ENCODE data around the gene RHBDD3.

Gene RHBDD3

DNA sequence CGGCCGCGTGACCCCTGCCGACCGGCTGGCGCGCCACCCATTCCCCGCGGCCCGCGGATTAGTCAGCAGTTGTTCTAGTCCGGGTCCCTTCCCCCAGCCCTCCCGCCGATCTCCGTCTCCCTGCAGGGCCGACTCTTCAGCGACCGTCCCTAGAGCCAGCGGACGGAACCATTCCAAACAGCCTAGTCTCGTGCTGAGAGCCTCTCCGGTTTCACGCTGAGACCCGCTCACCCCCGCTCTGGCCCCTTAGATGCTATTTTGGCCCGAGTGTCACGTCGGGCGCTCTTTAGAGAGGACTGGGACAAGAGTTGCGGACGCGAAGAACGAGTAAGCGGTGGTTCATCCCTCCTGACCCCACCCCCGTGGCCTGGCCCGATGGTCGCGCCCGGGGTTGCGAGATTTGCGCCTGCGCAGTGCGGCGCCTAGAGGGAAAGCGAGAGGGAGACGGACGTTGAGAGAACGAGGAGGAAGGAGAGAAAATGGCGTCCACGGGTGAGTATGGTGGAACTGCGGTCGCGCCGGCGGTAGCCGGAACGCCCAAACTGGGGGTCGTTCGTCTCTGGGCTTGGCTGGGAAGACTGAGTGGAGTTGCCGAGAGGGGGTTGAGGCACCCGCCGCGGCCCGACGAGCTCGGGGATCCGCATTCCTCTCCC lies at the start of gene RHBDD3, which contains the start of gene EWSR1:
TSS of gene RHBDD3 (minus strand) at position 124 of the 653 bp plus-strand sequence. CDS start 2,355 bp downstream, outside the sequence.
TSS of gene EWSR1 (plus strand) at position 411 of the 653 bp plus-strand sequence. CDS start at position 480, 69 bp downstream.
- peak; percentile 98 for DNase-seq

DNA sequence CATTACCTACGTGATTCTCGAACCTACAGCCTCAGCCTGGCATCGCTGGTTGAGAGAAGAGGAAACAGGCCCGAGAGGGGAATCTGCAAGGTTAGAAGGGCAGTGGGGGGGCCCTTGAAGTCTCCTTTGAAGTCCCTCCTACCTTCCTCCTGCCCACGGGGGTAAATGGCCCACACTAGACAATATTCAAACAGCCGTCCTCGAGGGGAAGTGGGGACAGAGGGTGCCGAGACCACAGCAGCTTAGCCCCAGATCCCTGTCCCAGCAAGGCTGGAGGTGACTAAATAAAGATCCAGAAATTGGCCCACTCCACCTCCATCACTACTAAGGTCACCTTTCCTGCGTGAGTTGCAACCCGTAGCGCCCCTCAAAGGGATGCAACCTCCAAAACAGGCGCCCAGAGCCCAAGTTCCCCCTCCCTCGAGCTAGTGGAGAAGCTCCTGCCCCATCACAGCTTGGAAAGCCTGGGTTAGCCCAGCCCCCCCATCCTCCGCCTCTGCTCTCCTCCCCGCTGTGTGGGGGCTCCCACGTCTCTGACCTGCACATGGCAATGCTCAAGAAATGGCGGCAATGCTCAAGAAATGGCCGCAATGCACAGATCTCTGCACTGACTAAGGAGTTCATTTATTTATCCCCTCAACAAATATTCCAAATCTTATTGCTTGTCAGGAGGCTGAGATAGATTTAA lies 48.5 kb upstream of the RHBDD3 start:
- no peak for DNase-seq

DNA sequence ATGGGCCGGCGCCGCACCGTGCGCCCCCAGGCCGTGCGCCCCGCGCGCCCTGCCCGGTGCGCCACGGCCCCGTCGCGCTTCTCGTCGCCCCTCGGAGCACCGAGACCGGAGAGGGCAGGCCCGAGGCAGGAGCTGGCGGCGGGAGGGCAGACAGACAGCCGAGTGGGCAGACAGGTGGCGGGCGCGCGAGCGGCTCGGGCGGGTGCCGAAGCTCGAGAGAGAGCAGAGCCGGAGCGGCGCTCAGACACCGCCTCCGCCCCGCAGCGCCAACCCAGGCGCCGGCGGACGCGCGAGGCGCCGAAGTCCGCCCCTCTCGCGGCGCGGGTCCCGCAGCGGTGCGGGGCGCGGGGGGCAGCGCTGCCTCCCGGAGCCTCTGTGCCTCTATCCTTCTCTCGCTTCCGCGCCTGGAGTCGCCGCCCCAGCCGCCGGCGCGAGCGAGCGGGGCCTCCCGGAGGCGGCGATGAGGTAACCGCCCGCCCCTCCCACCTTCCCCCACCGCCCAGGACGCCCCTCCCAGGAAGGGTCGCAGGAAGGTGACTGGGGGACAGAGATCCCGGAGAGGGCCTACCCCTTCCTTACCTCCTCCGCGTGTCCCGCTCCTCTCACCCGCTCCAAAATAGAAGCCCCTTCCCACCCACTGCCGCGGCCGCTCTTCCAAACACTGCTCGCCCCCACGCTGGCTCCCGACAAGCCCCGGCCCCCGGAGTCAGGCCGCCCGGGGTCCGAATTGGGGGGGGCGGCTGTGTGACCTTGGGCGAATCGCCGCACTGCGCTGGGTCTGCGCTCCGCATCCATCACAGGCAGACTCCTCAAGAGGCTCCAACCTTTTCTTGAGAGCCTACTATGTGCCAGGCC lies 47.7 kb upstream of the RHBDD3 start, which contains the start of gene RASL10A:
TSS of gene RASL10A (minus strand) at position 412 of the 855 bp plus-strand sequence. CDS start 451 bp downstream, outside the sequence.
- DNase-seq, result no peak

DNA sequence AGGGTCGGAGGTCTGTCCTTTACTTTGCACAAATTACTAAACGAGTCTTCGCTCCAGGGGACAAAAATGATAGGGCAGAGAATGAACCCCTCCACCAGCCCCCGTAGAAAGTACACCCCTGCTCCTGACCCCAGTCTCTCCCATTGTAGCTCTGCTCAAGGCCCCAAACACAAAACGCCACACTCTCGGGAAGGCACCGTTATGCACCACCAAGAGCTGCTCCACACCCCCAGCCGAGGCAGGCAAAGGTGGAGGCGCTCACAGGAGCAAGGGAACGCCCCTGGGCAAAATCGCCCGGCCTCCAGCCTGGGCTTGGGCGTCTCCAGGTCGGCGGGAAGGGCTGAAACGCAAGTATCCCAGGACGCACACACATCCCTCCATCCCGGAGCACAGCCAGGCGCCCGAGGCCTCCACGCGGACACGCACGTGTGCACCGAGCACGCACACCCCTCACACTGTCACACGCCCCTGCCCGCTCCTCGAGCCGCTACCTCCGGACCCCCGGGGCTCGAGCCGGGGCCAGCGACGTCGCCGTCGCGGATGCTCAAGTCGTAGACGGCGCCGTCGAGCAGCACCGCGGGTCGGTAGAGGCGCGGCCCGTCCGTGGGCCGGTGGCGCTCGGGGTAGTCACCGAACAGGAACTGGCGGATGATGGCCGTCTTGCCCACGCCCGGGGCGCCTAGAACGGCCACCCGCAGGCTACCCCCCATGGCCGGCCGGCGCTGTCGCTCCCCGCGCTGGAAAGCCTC lies 46.9 kb upstream of the RHBDD3 start:
- no peak for DNase-seq

DNA sequence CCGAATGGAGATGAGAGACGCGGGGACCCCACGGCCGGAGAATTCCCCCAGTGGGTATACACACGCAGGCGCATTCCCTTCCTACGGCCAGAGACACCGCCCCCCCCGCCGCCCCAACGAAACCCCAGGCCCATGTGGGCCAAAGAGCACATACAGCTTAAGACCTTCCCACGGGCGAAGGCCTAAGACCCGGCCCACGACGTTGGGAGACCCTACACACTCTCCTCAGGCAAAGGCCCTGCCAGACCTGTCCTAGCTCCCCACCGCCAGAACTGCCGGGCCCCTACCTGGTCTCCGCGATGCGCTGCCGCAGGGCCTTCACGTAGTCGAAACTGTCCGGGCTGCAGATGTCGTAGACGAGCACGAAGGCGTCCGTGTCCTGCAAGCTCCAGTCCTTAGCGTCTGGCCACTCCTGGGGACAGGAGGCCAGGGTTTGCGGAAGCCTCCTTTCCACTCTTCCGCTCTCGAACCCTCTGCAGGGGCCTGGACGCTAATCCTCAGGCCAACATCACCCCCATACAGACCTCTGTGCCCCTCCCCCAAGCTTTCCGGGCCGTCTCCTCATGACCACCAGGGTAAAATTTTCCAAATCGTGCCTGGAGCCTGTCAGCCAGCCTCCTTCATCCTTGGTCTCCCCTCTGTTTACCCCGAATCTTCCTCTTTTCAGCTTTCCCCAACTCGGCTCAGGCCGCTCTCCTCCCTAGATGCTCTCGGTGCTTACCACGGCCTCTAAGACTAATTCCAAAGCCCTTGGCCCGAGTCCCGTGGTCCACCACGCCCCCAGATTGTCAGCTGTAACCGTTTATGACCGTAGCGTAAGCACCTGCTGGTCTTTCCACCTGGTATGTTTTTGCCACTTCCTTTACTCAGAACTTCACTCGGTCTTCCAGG lies 46.0 kb upstream of the RHBDD3 start:
- DNase-seq, result no peak

DNA sequence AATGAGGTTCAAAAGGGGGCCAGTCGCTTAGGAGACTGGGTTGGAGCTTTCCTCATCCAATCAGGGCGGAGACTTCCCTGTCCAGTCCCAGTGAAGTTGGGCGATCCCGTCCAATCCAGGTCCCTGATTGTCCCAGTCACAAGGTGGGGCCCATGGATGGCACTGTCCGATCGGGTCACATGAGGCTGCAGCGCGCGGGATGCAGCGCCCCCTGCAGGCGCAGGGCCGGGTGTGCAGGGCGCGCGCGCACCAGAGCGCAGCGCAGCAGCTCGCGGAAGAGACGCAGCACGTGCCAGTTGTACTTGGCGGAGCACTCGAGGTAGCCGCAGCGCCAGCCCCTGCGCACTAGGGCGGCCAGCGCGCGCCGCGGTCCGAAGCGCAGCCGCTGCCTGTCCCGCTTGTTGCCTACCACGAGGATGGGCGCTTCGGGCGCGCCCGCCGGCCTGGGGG lies 45.4 kb upstream of the RHBDD3 start:
- no peak for DNase-seq

DNA sequence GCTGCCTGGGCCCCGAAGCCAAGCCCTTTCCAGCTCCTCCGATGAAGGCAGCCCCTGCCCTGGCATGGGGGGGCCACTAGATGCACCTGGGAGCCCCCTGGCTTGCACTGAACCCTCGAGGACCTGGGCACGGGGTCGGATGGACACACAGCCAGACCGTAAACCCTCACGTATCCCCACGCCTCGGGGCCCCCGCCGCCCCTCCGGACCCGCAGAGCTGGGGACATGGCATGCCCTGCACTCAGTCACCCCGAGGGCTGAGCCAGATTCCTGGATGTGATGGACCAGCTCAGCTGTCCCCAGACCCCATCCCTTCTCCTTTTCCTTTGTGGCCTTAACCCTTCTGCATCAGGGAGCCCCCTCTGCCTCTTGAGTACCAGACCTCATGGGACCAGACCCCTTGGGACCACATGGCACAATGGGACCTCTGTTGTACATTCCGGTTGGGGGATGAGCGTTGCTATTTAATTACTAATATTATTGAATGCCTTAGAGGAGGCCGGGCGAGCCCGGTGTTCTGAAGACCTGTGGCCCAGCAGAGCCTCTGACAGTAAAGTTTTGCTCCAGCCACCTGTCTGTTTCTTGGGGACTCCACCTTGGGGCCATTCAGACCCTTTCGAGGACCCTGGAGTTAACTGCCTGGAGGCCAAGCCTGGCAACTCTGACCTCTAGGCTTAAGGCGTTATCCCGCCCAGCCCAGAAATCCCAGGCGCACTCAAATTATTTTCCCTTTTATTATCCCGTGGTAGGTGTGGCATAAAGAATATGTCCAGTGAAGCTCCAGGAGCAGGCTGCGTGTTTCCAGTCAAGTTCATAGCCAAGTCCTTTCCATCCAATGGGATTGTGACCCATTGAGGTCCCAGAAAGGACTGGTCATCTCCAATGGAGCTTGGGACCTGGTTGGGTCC lies 44.7 kb upstream of the RHBDD3 start:
- no peak for DNase-seq

DNA sequence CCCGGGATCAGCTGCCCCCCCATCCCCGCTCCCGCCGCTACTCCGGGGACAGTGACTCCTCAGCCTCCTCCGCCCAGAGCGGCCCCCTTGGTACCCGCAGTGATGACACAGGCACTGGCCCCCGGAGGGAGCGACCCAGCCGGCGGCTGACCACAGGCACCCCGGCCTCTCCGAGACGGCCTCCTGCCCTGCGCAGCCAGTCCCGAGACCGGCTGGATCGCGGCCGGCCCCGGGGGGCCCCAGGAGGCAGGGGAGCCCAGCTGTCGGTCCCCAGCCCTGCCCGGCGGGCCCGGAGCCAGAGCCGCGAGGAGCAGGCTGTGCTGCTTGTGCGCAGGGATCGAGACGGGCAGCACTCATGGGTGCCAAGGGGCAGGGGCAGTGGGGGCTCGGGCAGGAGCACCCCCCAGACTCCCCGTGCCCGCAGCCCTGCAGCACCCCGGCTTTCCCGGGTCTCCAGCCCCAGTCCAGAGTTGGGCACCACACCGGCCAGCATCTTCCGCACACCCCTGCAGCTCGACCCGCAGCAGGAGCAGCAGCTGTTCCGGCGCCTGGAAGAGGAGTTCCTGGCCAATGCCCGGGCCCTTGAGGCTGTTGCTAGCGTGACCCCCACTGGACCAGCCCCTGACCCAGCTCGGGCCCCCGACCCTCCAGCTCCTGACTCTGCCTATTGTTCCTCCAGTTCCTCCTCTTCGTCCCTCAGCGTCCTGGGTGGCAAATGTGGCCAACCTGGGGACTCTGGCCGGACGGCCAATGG lies 43.9 kb upstream of the RHBDD3 start:
- DNase-seq, result peak in 1 of 2 experiments; percentile 42

DNA sequence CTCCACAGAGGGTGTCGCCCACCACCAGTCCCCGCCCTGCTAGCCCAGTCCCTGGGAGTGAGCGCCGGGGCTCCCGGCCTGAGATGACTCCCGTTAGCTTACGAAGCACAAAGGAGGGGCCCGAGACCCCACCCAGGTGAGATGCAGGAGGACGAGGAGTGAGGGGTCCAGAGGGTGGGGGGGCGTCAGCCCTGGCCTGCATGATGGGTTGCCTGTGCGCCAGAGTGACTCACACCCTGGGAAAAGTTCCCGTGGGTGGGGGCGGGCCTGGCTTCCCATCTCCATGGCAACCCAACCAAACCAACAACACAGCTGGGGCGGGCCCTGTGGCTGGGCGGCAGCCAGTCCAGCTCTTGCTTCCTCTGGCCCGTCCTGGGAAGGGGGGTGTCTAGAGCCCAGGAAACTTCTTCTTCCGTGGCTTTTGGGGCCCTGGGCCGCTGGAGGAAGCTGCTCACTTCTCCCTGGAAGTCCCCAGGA lies 43.1 kb upstream of the RHBDD3 start:
- DNase-seq, result peak; percentile 90 to 91

DNA sequence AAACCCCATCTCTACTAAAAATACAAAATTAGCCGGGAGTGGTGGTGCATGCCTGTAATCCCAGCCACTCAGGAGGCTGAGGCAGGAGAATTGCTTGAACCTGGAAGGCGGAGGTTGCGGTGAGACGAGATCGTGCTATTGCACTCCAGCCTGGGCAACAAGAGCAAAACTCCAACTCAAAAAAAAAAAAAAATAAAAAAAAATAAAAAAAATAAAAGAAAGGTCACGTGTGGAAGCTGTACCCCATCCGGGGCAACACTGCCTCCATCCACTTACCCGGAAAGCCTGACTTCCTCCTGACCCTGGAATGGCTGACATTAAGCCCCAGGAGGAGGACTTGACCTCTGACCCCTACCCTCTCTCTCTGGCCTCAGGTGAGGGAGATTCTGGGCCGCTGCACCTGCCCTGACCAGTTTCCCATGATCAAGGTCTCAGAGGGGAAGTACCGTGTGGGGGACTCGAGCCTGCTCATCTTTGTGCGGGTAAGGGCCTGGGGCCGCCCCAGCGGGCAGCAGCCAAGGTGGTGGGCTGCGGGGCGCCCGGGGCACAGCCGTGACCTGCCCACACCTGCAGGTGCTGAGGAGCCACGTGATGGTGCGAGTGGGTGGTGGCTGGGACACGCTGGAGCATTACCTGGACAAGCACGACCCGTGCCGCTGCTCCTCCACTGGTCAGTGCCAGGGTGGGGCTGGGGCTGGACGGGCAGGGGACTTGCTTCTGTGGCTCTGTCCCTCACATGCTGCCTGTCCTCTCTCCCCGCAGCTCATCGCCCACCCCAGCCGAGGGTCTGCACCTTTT lies 42.5 kb upstream of the RHBDD3 start:
- DNase-seq, result no peak

DNA sequence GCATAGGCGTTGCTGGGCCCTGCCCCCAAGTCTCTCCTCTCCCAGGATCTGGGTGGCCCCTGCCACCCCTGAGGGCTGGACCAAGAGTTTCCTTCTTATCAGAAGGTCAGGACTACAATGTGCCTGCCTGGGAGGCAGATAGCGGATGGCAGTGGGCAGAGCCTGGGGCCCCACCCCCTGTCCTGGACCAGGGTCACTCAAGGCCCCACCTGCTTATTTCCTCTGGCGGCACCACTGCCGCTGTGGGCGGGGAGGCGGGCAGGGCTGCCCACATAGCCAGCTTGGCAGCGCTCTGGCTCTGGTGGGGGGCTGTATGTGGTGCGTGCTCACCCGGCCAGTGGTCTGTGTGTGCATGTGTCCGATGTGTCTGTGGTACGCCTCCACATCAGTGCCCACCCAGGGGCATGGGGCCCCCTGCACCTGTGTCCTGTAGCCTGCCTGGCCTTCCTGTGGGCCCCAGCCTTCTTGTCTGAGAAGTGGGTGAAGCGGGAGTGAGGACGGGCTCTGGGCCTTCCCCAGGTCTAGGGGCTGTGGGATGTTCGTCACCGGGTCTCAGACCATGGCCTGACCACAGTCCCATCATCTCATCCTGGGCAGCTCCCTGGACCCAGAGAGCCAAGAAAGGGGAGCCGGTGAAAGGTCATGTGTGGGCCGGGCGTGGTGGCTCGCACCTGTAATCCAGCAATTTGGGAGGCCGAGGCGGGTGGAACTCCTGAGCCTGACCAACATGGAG lies 41.7 kb upstream of the RHBDD3 start:
- no peak for DNase-seq

DNA sequence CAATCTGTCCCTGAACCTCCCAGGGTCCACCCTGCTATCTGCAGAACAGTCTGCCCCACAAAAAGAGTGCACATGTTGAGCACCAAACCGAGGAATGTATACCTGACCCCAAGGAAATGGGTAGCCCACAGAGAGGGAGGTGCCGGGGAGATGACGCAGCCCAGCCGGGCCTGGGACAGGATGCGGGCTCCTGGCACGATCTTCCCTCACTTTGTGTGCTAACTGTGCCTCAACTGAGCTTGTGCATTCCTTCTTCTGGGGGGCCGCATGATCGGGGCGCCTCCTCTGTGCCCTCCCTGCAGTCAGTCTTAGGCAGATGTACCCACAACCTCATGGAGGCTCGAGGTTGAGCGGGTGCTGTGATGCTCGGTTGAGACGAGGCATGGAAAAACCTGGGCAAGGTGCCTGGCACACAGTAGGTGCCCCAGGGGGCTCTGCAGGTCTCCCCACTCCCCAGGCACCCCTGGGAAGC lies 41.0 kb upstream of the RHBDD3 start:
- no peak for DNase-seq

DNA sequence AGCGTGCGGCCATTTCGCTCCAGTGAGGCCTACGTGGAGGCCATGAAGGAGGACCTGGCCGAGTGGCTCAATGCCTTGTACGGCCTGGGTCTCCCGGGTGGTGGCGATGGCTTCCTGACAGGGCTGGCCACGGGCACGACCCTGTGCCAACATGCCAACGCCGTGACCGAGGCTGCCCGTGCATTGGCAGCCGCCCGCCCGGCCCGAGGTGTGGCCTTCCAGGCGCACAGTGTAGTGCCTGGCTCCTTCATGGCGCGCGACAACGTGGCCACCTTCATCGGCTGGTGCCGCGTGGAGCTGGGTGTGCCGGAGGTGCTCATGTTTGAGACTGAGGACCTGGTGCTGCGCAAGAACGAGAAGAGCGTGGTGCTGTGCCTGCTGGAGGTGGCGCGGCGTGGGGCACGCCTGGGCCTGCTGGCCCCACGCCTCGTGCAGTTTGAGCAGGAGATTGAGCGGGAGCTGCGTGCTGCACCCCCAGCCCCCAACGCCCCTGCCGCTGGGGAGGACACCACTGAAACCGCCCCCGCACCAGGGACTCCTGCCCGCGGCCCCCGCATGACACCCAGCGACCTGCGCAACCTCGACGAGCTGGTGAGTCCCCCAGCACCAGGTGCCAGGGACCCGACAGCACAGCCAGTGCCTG lies 40.5 kb upstream of the RHBDD3 start:
- no peak for DNase-seq

DNA sequence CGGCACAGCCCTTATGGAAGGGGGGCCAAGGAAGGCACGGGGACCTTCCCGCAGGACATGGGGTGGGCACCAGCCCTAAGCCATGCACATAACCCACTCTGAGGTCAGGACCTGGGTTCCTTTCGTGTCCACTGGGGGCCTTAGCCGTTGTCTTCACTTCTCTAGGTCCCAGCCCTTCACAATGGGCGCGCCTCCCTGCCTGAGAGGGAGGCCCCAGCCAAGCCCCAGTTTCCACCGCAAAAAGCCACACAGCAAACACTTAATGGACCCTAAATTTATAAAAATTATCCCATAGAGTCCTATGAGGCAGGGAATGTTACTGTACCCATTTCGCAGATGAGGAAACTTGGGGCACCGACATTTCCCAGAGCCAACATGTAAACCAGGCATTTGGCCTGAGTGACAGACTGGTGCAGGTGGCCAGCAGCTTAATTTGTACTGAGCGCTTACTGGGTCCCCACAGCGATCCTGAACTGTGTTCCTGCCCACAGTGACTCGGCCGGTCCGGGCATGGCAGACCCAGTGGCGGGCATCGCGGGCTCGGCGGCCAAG lies 39.9 kb upstream of the RHBDD3 start:
- no peak for DNase-seq

DNA sequence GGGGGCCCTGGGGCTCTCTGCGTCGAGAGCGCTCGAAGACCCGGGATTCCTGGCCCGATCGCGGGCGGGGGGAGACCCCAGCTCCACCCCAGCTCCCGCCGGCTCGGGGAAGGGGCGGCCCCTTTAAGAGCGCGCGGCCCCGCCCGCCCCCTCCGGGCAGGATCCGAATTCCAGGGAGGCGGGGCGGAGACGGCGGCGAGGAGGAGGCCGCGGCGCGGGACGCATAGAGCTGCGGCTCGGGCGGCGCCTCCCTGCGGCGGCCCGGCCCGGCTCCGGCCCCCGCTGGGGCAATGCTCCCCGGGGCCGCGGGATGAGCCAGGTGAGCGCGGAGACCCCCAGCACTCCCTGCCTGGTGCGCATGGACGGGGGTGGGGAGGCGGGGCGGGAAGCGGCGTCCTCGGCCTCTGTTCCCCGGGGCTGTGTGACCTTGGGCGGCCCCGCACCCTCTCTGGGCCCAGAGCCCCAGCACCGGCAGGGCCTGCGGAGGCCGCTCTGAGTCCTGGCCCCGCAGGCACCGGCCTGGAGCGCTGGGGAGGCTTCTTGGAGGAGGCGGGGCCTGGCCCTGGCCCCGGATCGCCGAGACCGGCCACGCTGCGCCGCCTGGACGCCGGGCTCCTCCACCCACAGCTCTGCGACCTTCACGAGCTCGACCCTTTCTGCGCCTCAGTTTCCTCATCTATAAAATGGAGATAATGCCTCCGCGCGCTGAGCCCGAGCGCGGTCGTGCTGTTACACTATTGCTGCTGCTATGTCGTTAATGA lies 39.2 kb upstream of the RHBDD3 start:
- peak; percentile 69 to 85 for DNase-seq
